GM12872 (cell line): ENCODE results near the gene SLC9A5.

ENCODE experiments used
- TF ChIP-seq, protein P1 (sequence below): IDR thresholded peaks from 3 replicates; pipeline ENCODE4 v1.5.1; 2011; ENCODE audit warnings: low read depth, mild to moderate bottlenecking, low read length, moderate library complexity; ENCODE audit not compliant: insufficient read depth

The SLC9A5 gene

DNA sequence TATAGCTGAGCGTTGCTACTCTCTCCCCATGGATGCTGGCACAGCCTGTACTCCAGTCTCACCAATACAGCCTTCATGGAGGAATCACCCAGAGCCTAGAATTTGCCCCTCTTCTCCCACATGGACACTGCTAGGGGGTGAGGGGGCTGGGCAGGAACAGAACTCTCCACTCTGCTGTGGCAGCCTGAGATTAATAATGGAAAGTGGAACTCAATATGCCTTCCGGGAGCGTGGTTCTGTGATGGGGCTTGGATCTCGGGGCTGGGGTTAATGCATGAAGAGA lies 1.2 kb downstream of the SLC9A5 start:
- TF ChIP-seq, protein P1, sequence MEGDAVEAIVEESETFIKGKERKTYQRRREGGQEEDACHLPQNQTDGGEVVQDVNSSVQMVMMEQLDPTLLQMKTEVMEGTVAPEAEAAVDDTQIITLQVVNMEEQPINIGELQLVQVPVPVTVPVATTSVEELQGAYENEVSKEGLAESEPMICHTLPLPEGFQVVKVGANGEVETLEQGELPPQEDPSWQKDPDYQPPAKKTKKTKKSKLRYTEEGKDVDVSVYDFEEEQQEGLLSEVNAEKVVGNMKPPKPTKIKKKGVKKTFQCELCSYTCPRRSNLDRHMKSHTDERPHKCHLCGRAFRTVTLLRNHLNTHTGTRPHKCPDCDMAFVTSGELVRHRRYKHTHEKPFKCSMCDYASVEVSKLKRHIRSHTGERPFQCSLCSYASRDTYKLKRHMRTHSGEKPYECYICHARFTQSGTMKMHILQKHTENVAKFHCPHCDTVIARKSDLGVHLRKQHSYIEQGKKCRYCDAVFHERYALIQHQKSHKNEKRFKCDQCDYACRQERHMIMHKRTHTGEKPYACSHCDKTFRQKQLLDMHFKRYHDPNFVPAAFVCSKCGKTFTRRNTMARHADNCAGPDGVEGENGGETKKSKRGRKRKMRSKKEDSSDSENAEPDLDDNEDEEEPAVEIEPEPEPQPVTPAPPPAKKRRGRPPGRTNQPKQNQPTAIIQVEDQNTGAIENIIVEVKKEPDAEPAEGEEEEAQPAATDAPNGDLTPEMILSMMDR: no peak

DNA sequence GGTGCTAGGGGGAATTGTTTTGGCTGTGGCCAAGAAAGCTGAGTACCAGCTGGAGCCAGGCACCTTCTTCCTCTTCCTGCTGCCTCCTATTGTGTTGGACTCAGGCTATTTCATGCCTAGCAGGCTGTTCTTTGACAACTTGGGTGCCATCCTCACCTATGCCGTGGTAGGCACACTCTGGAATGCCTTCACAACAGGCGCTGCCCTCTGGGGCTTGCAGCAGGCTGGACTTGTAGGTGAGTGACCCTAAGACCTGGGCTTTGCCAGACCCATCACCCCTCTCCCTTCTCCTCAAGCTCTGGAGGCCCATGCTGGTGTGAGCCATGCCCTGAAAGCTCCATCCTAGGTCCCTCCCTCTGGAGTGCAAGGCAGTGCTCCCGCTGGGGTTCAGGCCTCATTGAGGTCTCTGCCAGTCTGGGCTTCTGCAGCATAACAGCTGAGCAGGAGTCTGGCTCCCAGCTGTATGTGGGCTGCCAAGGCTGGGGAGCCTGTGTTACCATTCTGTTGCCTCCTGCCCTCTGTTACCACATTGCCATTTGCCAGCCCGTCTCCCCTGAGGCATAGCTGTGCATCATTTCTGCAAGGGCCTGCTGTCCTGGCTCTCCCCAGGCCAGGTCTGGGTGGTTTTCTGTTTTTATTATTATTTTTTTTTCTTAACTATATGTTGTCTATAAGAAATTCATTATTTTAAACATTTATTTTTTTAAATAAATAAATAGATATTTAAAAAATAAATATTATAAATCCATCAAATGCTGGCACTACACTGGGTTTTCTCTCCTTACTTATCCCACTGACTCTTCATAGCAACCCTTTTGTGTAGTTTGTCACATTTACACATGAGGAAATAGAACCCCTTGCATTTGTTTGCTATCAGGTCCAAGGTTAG lies 4.1 kb downstream of the SLC9A5 start:
- TF ChIP-seq, protein P1: no peak

DNA sequence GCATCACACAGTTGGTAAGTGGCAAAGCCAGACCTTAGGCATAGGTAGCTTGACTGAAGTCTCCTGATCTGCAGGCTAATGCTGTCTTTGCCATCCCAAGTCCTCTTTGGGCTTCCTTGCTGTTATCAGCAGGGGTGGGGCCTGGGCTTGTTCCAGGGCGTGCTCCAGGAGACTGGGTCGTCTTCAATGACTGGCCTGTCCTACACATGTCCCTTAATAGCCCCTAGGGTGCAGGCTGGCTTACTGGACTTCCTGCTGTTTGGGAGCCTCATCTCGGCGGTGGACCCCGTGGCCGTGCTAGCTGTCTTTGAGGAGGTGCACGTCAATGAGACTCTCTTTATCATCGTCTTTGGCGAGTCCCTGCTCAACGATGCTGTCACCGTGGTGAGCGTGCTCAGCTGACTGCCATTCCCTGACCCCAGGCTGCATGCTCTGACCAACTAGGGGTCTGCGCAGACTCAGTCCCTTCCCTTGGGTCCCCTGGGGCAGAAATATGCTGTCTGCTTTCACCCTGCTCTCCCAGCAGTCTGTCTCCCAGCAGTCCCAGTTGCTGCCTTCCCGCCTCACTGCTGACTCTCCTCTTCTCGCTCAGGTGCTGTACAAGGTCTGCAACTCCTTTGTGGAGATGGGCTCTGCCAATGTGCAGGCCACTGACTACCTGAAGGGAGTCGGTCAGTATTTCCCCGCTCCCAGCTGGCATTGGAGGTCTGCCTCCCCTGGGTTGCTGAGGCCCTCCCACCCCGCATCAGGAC lies 6.2 kb downstream of the SLC9A5 start:
- TF ChIP-seq, protein P1: no peak

DNA sequence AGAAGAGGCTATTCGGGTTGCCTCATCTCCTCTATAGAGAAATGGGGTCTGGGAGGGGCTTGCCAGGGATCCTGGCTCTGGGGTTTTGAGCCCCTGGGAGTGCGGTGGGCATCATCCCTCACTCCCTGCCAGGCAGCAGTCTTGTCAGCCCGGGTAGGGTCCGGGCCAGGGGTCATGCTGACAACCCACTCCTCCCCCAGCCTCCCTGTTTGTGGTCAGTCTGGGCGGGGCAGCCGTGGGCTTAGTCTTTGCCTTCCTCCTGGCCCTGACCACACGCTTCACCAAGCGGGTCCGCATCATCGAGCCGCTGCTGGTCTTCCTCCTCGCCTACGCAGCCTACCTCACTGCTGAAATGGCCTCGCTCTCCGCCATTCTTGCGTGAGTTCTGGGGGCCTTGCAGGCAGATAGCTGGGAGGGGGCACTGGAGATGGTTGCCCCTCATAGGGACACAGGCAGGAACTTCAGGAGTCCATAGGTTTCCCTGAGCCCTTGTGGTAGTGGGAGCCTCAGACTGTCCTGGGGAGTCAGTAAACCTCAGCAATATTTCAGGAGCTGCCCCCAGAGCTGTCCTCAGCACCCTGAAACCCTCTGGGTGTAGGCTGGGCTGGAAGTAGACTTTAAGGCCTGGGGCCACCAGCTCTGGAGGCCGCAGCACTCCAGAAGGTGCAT lies 6.9 kb downstream of the SLC9A5 start:
- TF ChIP-seq, protein P1: no peak

DNA sequence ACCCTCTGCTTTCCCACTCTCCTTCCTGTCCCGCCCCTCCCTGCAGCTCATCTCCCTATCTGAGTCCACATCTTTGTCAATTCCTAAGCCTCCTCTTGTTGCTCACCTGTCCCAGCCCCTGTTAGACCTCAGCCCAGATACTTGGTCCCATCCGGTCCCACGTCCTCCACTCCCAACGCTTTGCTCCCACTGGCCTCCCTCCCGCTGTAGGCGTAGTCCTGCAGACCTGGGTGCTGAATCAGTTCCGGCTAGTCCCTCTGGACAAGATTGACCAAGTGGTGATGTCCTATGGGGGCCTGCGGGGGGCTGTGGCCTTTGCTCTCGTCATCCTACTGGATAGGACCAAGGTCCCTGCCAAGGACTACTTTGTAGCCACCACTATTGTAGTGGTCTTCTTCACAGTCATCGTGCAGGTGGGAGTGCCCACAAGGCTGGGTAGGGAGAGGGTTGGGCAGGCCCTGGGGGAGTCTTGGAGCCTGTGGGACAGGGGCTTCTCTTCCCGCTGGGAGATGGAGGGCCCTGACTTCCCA lies 8.0 kb downstream of the SLC9A5 start:
- TF ChIP-seq, protein P1: no peak

DNA sequence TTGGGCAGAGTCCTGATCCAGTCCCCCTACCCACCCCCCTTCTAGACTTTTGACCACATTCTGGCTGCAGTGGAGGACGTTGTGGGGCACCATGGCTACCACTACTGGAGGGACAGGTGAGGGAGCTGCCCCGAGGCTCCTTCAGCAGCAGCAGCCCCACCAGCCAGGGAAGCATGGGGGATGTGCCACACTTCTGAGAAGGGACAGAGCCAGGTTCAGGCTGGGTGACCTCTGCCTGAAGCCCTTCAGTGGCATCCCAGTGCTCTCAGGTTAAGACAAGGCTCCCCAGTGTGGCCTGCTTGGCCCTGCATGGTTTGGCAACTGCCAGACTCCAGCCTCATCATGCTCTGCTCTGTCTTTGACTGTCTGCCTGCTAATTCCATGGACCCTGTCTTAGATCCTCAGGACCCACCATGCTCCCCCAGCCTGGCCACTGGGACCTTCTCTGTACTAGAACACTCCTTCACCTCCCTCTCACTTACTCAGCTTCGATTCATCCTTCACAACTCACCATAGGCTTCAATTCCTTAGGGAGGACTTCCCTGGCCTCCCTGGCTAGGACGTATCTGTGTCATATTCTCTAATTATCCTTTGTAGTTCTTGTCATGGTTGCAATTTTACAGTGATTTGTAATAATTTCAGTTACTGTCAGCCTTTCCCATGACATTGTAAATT lies 8.8 kb downstream of the SLC9A5 start:
- TF ChIP-seq, protein P1: no peak
